GM19023 (cell line): ENCODE measurements around the gene ANXA8.
"Not testable (repeated sequence)": the region's sequence is repeated elsewhere in the genome, so short reads cannot be mapped to it uniquely, and the experiment has no call there.

ENCODE experiments used
- ATAC-seq: cut with Tn5 transposase; IDR thresholded peaks from one replicate; pipeline ENCODE4 v1.9.1; 2021; ENCODE audit warnings: mild to moderate bottlenecking, moderate library complexity; ENCODE audit not compliant: unreplicated experiment

Gene ANXA8

GRCh38 chr10:47465216-47465917 lies 18.5 kb downstream of the ANXA8 start:
- not testable (repeated sequence) for ATAC-seq

- ATAC-seq = not testable (repeated sequence)
These were observed 21.1 kb downstream of the ANXA8 start for GRCh38 chr10:47462577-47463358.

GRCh38 chr10:47461261-47461687 lies 22.6 kb downstream of the ANXA8 start:
- not testable (repeated sequence) for ATAC-seq

GRCh38 chr10:47458466-47459154 lies 25.3 kb downstream of the ANXA8 start:
- ATAC-seq = no peak

- no peak for ATAC-seq
These were observed 26.1 kb downstream of the ANXA8 start for GRCh38 chr10:47457826-47458225.

- ATAC-seq = no peak
These were observed 26.4 kb downstream of the ANXA8 start for GRCh38 chr10:47457528-47457820.

GRCh38 chr10:47456794-47457527 lies 27.0 kb downstream of the ANXA8 start:
- no peak for ATAC-seq

GRCh38 chr10:47456079-47456785 lies 27.7 kb downstream of the ANXA8 start:
- no peak for ATAC-seq

GRCh38 chr10:47455350-47456078 lies 28.4 kb downstream of the ANXA8 start:
- not testable (repeated sequence) for ATAC-seq

GRCh38 chr10:47454780-47455058 lies 29.2 kb downstream of the ANXA8 start:
- ATAC-seq = no peak

GRCh38 chr10:47454008-47454779 lies 29.7 kb downstream of the ANXA8 start:
- ATAC-seq = no peak

GRCh38 chr10:47453141-47454007 lies 30.5 kb downstream of the ANXA8 start:
- no peak for ATAC-seq

- ATAC-seq = no peak
These were observed 31.3 kb downstream of the ANXA8 start for GRCh38 chr10:47452495-47453140.

GRCh38 chr10:47451998-47452494 lies 31.9 kb downstream of the ANXA8 start:
- no peak for ATAC-seq

- no peak for ATAC-seq
These were observed 32.5 kb downstream of the ANXA8 start for GRCh38 chr10:47451273-47451997.

- no peak for ATAC-seq
These were observed 33.5 kb downstream of the ANXA8 start for GRCh38 chr10:47450442-47450841.

- ATAC-seq = no peak
These were observed 33.9 kb downstream of the ANXA8 start for GRCh38 chr10:47449979-47450378.
